Measurements from ENCODE around the gene TH. TPM values are rescaled to one million over a fixed set of nuclear protein-coding genes. Genes with fewer than 3 reads are reported as not detected.

The TH gene
- total and polyA plus RNA-seq, 9 of the 15 experiments (the other 6 are each of a cell fraction or from before 2014, with no cell fraction given), result not detected

DNA sequence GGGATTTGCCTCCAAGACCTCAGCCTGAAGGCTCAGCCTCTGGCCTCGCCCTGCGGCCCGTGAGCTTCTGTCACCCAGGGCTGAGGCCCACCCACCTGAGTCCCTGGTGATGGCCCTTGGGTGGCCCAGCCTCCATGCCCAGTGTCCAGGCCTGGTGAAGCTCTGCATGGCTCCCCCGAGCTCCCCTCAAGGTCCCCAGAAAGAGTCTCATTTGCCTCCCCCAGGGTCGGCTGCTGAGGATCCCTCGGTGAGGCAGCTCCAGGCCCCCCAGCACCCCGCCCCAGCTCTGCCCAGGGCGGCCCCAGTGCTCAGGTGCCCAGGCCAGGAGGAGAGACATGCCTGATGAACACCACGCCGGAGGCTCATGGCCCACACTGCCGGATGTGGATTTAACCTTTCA lies 2.1 kb upstream of the TH start:
- intact Hi-C loops (cut with micrococcal nuclease), result no loop called here

More for the DNA sequence above, 2.1 kb upstream of the TH start:
- Histone ChIP-seq H3K4me1 (replicated peaks in 1 of 2; ENCODE audit: control insufficient read depth in 2 of 2, insufficient read depth in 2 of 2, low read length in 2 of 2) (peaks cover 0 to 21% of the 10 kb centered on the region in 2 experiments; a peak in 2 of 5 replicates), H3K4me3 (no peak overlapping the region), H2AFZ (ENCODE audit: low read depth, low read length) (no peak overlapping the region), H3K27me3 (ENCODE audit: control insufficient read depth in 2 of 2, insufficient read depth in 2 of 2, low read length in 2 of 2) (peaks cover 3 to 44% of the 10 kb centered on the region in 2 experiments; a peak in 4 of 5 replicates), H4K20me1 (replicated peaks; ENCODE audit: control insufficient read depth, insufficient read depth, low read length) (no peaks in the 10 kb centered on the region; the same call in none of the 2 replicates), H3K4me2 (ENCODE audit: insufficient read depth, low read length) (no peak overlapping the region), H3K9me3 (replicated peaks; ENCODE audit: control insufficient read depth, insufficient read depth, low read depth, low read length) (no peaks in the 10 kb centered on the region; the same call in 1 of the 2 replicates), H3K9ac (ENCODE audit: insufficient read depth in 1 of 2, low read depth in 2 of 2, low read length in 2 of 2) (no peak overlapping the region), H3K27ac (ENCODE audit: extremely low read depth, low read depth, low read length) (no peak overlapping the region), H3K36me3 (ENCODE audit: control insufficient read depth, insufficient read depth, low read length) (no peaks in the 10 kb centered on the region), H3K79me2 (ENCODE audit: control insufficient read depth, insufficient read depth, low read length) (no peaks in the 10 kb centered on the region), H3K9me1 (ENCODE audit: control insufficient read depth, insufficient read depth, low read length) (no peaks in the 10 kb centered on the region)
- BruUV-seq (replicated peaks), result no TSS peak
- ChIA-PET POLR2A (no interaction called here), CTCF (ENCODE audit: low intra/inter-chr PET ratio) (no interaction called here)
- TF ChIP-seq, protein P1, sequence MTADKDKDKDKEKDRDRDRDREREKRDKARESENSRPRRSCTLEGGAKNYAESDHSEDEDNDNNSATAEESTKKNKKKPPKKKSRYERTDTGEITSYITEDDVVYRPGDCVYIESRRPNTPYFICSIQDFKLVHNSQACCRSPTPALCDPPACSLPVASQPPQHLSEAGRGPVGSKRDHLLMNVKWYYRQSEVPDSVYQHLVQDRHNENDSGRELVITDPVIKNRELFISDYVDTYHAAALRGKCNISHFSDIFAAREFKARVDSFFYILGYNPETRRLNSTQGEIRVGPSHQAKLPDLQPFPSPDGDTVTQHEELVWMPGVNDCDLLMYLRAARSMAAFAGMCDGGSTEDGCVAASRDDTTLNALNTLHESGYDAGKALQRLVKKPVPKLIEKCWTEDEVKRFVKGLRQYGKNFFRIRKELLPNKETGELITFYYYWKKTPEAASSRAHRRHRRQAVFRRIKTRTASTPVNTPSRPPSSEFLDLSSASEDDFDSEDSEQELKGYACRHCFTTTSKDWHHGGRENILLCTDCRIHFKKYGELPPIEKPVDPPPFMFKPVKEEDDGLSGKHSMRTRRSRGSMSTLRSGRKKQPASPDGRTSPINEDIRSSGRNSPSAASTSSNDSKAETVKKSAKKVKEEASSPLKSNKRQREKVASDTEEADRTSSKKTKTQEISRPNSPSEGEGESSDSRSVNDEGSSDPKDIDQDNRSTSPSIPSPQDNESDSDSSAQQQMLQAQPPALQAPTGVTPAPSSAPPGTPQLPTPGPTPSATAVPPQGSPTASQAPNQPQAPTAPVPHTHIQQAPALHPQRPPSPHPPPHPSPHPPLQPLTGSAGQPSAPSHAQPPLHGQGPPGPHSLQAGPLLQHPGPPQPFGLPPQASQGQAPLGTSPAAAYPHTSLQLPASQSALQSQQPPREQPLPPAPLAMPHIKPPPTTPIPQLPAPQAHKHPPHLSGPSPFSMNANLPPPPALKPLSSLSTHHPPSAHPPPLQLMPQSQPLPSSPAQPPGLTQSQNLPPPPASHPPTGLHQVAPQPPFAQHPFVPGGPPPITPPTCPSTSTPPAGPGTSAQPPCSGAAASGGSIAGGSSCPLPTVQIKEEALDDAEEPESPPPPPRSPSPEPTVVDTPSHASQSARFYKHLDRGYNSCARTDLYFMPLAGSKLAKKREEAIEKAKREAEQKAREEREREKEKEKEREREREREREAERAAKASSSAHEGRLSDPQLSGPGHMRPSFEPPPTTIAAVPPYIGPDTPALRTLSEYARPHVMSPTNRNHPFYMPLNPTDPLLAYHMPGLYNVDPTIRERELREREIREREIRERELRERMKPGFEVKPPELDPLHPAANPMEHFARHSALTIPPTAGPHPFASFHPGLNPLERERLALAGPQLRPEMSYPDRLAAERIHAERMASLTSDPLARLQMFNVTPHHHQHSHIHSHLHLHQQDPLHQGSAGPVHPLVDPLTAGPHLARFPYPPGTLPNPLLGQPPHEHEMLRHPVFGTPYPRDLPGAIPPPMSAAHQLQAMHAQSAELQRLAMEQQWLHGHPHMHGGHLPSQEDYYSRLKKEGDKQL (CRISPR knock-in tag; IDR thresholded peaks at IDR 0.05; ENCODE audit: borderline replicate concordance), result no peak
- TF ChIP-seq, protein P2, sequence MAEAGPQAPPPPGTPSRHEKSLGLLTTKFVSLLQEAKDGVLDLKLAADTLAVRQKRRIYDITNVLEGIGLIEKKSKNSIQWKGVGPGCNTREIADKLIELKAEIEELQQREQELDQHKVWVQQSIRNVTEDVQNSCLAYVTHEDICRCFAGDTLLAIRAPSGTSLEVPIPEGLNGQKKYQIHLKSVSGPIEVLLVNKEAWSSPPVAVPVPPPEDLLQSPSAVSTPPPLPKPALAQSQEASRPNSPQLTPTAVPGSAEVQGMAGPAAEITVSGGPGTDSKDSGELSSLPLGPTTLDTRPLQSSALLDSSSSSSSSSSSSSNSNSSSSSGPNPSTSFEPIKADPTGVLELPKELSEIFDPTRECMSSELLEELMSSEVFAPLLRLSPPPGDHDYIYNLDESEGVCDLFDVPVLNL (CRISPR knock-in tag; IDR thresholded peaks at IDR 0.05; ENCODE audit: low read depth), result no peak
- no peak for TF ChIP-seq EGR1 (conservative IDR thresholded peaks at IDR 0.05)
- TF ChIP-seq, protein P3, sequence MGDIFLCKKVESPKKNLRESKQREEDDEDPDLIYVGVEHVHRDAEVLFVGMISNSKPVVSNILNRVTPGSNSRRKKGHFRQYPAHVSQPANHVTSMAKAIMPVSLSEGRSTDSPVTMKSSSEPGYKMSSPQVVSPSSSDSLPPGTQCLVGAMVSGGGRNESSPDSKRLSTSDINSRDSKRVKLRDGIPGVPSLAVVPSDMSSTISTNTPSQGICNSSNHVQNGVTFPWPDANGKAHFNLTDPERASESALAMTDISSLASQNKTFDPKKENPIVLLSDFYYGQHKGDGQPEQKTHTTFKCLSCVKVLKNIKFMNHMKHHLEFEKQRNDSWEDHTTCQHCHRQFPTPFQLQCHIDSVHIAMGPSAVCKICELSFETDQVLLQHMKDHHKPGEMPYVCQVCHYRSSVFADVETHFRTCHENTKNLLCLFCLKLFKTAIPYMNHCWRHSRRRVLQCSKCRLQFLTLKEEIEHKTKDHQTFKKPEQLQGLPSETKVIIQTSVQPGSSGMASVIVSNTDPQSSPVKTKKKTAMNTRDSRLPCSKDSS (IDR thresholded peaks at IDR 0.05; ENCODE audit: low read depth, partially characterized antibody), result no peak
- in situ Hi-C loops (cut with MboI), result no loop called here
- ATAC-seq, result no peak
- 0% methylated on average over 11 of the region's 11 CpGs for WGBS (ENCODE audit: insufficient coverage, low coverage, missing lambda C conversion rate)
- no peak for DNase-seq (ENCODE audit: extremely low read depth in 1 of 4, low spot score in 3 of 4)
- FAIRE-seq, result no peak

Data from K562 (cell line).